Muscle layer of duodenum (tissue), 2 donors: ENCODE measurements around the gene CPNE4.

Experiments
- H3K27ac ChIP-seq: one replicate; pipeline ENCODE4 v1.7.0; 2013; ENCODE audit warnings: mild to moderate bottlenecking, low read length
- H3K27me3 ChIP-seq: one replicate; pipeline ENCODE4 v1.7.0; 2013; ENCODE audit warnings: low read depth, mild to moderate bottlenecking, control low read depth, low read length
- H3K36me3 ChIP-seq, 2 donors: one replicate each; pipeline ENCODE4 v1.7.0; 2013; ENCODE audit warnings: low read length in 2 of 2, control low read depth in 1 of 2, mild to moderate bottlenecking in 1 of 2; ENCODE audit not compliant: insufficient read depth in 2 of 2, control insufficient read depth in 1 of 2
- H3K4me1 ChIP-seq, 2 donors: one replicate each; pipeline ENCODE4 v1.7.0; 2013; ENCODE audit warnings: low read length in 2 of 2, mild to moderate bottlenecking in 2 of 2, control low read depth in 1 of 2, moderate library complexity in 1 of 2; ENCODE audit not compliant: insufficient read depth in 2 of 2, control insufficient read depth in 1 of 2
- H3K4me3 ChIP-seq, 2 donors: one replicate each; pipeline ENCODE4 v1.7.0; 2013; ENCODE audit warnings: low read length in 2 of 2, low read depth in 1 of 2, mild to moderate bottlenecking in 1 of 2
- H3K9me3 ChIP-seq, 2 donors: one replicate each; pipeline ENCODE4 v1.7.0; 2013; ENCODE audit warnings: low read length in 2 of 2, control low read depth in 1 of 2, mild to moderate bottlenecking in 1 of 2; ENCODE audit not compliant: control insufficient read depth in 1 of 2
- donor health status: healthy.

The CPNE4 gene

DNA sequence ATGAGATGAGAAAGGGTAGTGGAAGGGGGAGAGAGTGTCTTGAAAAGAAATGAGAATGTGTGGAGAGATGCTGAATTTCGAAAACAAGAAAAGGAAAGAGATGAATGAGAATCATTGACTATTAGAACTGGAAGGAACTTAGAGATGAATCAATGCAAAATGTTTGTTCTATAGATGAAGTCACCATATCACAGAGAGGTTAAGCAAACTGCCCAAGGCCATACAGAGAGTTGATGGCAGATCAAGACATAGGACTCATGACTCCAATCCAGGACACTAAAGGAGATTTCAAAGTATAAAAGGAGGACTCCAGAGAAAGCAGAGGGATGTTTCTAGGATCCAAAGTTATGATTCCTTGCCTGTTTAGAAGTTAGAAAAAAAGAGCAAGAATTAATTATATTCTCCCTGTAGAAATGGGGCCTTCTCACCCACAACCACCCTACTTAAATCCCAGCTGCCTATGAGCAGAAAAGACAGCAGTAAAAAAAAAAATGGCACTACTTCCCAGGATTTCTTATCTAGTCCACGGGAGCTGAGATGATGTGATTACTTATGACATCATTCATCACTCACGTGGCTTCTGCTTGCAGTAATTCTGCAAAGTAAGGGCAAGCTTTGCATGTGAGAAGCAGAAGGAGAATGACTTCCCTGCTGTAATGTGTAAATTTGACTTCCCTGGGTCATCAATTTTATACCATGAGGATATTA is 321.2 kb downstream of the CPNE4 start:
- H3K36me3 ChIP-seq, result no peaks in the 10 kb centered on the region
- no peaks in the 10 kb centered on the region for H3K9me3 ChIP-seq
- no peaks in the 10 kb centered on the region for H3K4me1 ChIP-seq
- H3K4me3 ChIP-seq, result no peak overlapping the region
- H3K27ac ChIP-seq, result no peak overlapping the region
- no peaks in the 10 kb centered on the region for H3K27me3 ChIP-seq

DNA sequence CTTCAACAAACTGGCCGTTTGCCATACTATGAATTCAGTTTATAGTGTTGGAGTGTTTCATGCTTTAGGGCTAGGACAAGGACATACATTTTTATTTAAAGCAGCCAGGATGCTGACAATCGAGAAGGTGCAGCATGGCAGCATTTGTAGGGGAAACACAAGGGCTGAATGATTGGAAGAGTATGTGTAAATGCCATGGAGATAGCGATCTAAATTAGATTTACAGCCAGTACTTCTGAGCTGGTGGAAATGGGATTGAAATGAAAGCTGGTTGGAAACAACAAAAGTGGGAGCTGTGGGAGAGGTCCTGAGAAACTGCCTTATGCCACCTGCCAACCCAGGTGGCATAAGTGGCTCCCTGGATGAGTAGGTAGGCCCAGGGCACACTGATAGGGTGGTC is 322.2 kb downstream of the CPNE4 start:
- Histone ChIP-seq H3K27ac (no peak overlapping the region), H3K36me3 (no peaks in the 10 kb centered on the region), H3K4me3 (no peak overlapping the region), H3K9me3 (no peaks in the 10 kb centered on the region), H3K4me1 (no peaks in the 10 kb centered on the region), H3K27me3 (no peaks in the 10 kb centered on the region)

DNA sequence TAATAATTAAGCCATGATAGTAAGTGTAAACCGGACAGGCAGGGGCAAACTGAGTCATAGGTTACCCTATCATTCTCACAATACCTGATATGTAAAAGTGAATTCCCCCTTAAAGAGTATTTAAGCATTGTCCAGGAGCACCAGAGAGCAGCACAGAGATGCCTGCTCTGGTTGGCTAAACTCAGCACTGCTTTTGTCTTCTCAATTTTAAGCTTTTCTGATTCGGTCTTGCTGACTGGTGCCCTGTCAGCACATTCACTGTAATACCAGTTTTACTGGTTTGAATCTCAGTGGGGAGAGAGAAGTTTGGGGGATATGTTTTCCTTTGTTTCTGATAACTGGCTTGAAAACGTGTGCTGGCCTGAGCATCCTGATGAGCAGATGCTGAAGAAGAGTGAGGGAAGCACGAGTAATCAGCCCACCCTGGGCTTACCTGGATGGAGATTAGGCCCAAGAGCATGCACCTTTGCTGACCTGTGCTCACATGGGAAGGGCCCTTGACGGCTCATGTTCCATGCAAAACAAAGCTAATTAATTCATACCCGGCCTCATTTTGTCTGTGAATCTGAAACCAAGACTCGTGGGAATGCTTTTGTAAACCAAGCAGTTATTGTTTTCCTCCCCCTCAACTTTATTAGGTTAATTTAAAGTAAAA is 323.6 kb downstream of the CPNE4 start:
- no peaks in the 10 kb centered on the region for H3K9me3 ChIP-seq
- no peak overlapping the region for H3K4me3 ChIP-seq
- H3K4me1 ChIP-seq, result no peaks in the 10 kb centered on the region
- no peaks in the 10 kb centered on the region for H3K27me3 ChIP-seq
- no peak overlapping the region for H3K27ac ChIP-seq
- no peaks in the 10 kb centered on the region for H3K36me3 ChIP-seq

GRCh38 chr3:131708241-131708640 is 326.6 kb downstream of the CPNE4 start:
- H3K9me3 ChIP-seq, result no peaks in the 10 kb centered on the region
- H3K36me3 ChIP-seq, result no peaks in the 10 kb centered on the region
- H3K27me3 ChIP-seq, result no peaks in the 10 kb centered on the region
- H3K27ac ChIP-seq, result no peak overlapping the region
- H3K4me3 ChIP-seq, result no peak overlapping the region
- no peaks in the 10 kb centered on the region for H3K4me1 ChIP-seq

GRCh38 chr3:131705558-131706051 is 329.2 kb downstream of the CPNE4 start:
- H3K27me3 ChIP-seq, result no peaks in the 10 kb centered on the region
- no peaks in the 10 kb centered on the region for H3K4me1 ChIP-seq
- no peaks in the 10 kb centered on the region for H3K9me3 ChIP-seq
- H3K27ac ChIP-seq, result no peak overlapping the region
- no peak overlapping the region for H3K4me3 ChIP-seq
- no peaks in the 10 kb centered on the region for H3K36me3 ChIP-seq

- Histone ChIP-seq H3K4me3 (no peak overlapping the region), H3K36me3 (no peaks in the 10 kb centered on the region)
Measured at GRCh38 chr3:131705099-131705498, 329.7 kb downstream of the CPNE4 start.

GRCh38 chr3:131704098-131704497 is 330.7 kb downstream of the CPNE4 start:
- no peaks in the 10 kb centered on the region for H3K9me3 ChIP-seq
- no peak overlapping the region for H3K4me3 ChIP-seq
- no peaks in the 10 kb centered on the region for H3K36me3 ChIP-seq
- no peaks in the 10 kb centered on the region for H3K4me1 ChIP-seq
- no peak overlapping the region for H3K27ac ChIP-seq
- no peaks in the 10 kb centered on the region for H3K27me3 ChIP-seq

More at GRCh38 chr3:131705099-131705498, 329.7 kb downstream of the CPNE4 start:
- no peaks in the 10 kb centered on the region for H3K27me3 ChIP-seq
- H3K9me3 ChIP-seq, result no peaks in the 10 kb centered on the region
- no peaks in the 10 kb centered on the region for H3K4me1 ChIP-seq
- H3K27ac ChIP-seq, result no peak overlapping the region

GRCh38 chr3:131702146-131702545 is 332.7 kb downstream of the CPNE4 start:
- Histone ChIP-seq H3K4me3 (no peak overlapping the region), H3K27ac (no peak overlapping the region), H3K9me3 (no peaks in the 10 kb centered on the region)

GRCh38 chr3:131701153-131701770 is 333.6 kb downstream of the CPNE4 start:
- no peaks in the 10 kb centered on the region for H3K36me3 ChIP-seq
- H3K27ac ChIP-seq, result no peak overlapping the region
- no peaks in the 10 kb centered on the region for H3K9me3 ChIP-seq
- H3K4me1 ChIP-seq, result no peaks in the 10 kb centered on the region
- no peak overlapping the region for H3K4me3 ChIP-seq
- H3K27me3 ChIP-seq, result no peaks in the 10 kb centered on the region

More at GRCh38 chr3:131702146-131702545, 332.7 kb downstream of the CPNE4 start:
- no peaks in the 10 kb centered on the region for H3K4me1 ChIP-seq
- no peaks in the 10 kb centered on the region for H3K27me3 ChIP-seq
- no peaks in the 10 kb centered on the region for H3K36me3 ChIP-seq

GRCh38 chr3:131699001-131699400 is 335.8 kb downstream of the CPNE4 start:
- no peak overlapping the region for H3K4me3 ChIP-seq
- no peaks in the 10 kb centered on the region for H3K27me3 ChIP-seq
- no peaks in the 10 kb centered on the region for H3K36me3 ChIP-seq
- no peaks in the 10 kb centered on the region for H3K9me3 ChIP-seq
- H3K27ac ChIP-seq, result no peak overlapping the region
- no peaks in the 10 kb centered on the region for H3K4me1 ChIP-seq

GRCh38 chr3:131694376-131694775 is 340.4 kb downstream of the CPNE4 start:
- Histone ChIP-seq H3K27me3 (no peaks in the 10 kb centered on the region), H3K36me3 (no peaks in the 10 kb centered on the region), H3K9me3 (no peaks in the 10 kb centered on the region), H3K4me1 (no peaks in the 10 kb centered on the region), H3K27ac (no peak overlapping the region), H3K4me3 (no peak overlapping the region)
